Astrocyte (in vitro differentiated cells and primary cell): ENCODE data around the gene PLD4.
"Not testable (repeated sequence)": the region's sequence is repeated elsewhere in the genome, so short reads cannot be mapped to it uniquely, and the experiment has no call there.

Source experiments
- EZH2 ChIP-seq: IDR thresholded peaks from 2 replicates; pipeline ENCODE4 v1.6.1; 2012; ENCODE audit warnings: mild to moderate bottlenecking, low read length, inconsistent platforms; ENCODE audit not compliant: insufficient read depth
- TF ChIP-seq, protein P1 (sequence below): IDR thresholded peaks from 2 replicates; pipeline ENCODE4 v1.5.1; 2011; ENCODE audit warnings: low read depth, mild to moderate bottlenecking, inconsistent platforms, low read length, moderate library complexity; ENCODE audit not compliant: insufficient read depth

DNA sequence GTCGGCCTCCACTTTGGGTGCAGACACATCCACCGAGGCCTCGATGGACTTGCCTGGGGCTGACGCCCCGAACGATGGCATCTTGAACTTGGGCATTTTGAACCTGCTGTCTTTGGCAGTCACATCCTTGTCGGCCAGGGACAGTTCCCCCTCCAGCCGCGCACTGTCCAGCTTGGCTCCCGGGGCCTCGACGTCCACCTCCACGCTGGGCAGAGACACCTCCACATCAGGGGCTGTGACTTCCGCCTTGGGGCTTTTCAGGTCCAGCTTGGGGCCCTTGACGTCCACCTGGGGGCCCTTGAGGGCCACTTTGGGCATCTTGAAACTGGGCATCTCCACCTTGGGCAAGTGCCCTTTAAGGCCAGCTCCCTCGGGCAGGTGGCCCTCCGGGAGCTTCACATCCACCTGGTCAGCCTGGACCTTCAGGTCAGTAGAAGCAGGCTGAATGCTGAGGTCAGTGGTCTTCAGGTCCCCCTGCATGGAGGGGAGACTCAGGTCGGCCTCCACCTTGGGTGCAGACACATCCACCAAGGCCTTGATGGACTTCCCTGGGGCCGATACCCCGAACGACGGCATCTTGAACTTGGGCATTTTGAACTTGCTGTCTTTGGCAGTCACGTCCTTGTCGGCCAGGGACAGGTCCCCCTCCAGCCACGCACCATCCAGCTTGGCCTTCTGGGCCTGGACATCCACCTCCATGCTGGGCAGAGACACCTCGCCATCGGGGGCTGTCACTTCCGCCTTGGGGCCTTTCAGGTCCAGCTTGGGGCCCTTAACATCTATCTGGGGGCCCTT lies 27.4 kb downstream of the PLD4 start:
- TF ChIP-seq, protein P1, sequence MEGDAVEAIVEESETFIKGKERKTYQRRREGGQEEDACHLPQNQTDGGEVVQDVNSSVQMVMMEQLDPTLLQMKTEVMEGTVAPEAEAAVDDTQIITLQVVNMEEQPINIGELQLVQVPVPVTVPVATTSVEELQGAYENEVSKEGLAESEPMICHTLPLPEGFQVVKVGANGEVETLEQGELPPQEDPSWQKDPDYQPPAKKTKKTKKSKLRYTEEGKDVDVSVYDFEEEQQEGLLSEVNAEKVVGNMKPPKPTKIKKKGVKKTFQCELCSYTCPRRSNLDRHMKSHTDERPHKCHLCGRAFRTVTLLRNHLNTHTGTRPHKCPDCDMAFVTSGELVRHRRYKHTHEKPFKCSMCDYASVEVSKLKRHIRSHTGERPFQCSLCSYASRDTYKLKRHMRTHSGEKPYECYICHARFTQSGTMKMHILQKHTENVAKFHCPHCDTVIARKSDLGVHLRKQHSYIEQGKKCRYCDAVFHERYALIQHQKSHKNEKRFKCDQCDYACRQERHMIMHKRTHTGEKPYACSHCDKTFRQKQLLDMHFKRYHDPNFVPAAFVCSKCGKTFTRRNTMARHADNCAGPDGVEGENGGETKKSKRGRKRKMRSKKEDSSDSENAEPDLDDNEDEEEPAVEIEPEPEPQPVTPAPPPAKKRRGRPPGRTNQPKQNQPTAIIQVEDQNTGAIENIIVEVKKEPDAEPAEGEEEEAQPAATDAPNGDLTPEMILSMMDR = not testable (repeated sequence)
- TF ChIP-seq EZH2 = not testable (repeated sequence)
